ENCODE measurements around the gene ZEB1.

ZEB1 gene

GRCh38 chr10:31304291-31304970, 14.6 kb upstream of the ZEB1 start:
- no peak for TF ChIP-seq CTCF (IDR thresholded peaks at IDR 0.05; ENCODE audit: poor library complexity, severe bottlenecking)
- Histone ChIP-seq H3K4me3 (ENCODE audit: severe bottlenecking) (no peak overlapping the region), H3K27ac (ENCODE audit: poor library complexity, severe bottlenecking) (no peak overlapping the region), H3K4me1 (ENCODE audit: insufficient read depth, poor library complexity, severe bottlenecking) (no peaks in the 10 kb centered on the region), H3K36me3 (ENCODE audit: low read depth) (no peaks in the 10 kb centered on the region), H3K27me3 (ENCODE audit: insufficient read depth, poor library complexity, severe bottlenecking) (no peaks in the 10 kb centered on the region), H3K9me3 (ENCODE audit: severe bottlenecking) (no peaks in the 10 kb centered on the region)
- DNase-seq (ENCODE audit: low spot score) (no peak), ATAC-seq (ENCODE audit: low read depth) (no peak)

GRCh38 chr10:31313396-31313795, 5.6 kb upstream of the ZEB1 start:
- no peaks in the 10 kb centered on the region for H3K9me3 ChIP-seq (ENCODE audit: severe bottlenecking)
- no peaks in the 10 kb centered on the region for H3K36me3 ChIP-seq (ENCODE audit: low read depth)
- no peak for ATAC-seq (ENCODE audit: low read depth)
- no peak overlapping the region for H3K27ac ChIP-seq (ENCODE audit: poor library complexity, severe bottlenecking)
- DNase-seq (ENCODE audit: low spot score): no peak
- no peaks in the 10 kb centered on the region for H3K27me3 ChIP-seq (ENCODE audit: insufficient read depth, poor library complexity, severe bottlenecking)
- H3K4me3 ChIP-seq (ENCODE audit: severe bottlenecking): no peak overlapping the region
- peaks cover 8% of the 10 kb centered on the region for H3K4me1 ChIP-seq (ENCODE audit: insufficient read depth, poor library complexity, severe bottlenecking)
- TF ChIP-seq CTCF (IDR thresholded peaks at IDR 0.05; ENCODE audit: poor library complexity, severe bottlenecking): no peak

GRCh38 chr10:31314256-31315150, 4.5 kb upstream of the ZEB1 start:
- no peaks in the 10 kb centered on the region for H3K27me3 ChIP-seq (ENCODE audit: insufficient read depth, poor library complexity, severe bottlenecking)
- no peak for DNase-seq (ENCODE audit: low spot score)
- no peaks in the 10 kb centered on the region for H3K36me3 ChIP-seq (ENCODE audit: low read depth)
- H3K9me3 ChIP-seq (ENCODE audit: severe bottlenecking): no peaks in the 10 kb centered on the region
- no peak for ATAC-seq (ENCODE audit: low read depth)
- no peak overlapping the region for H3K27ac ChIP-seq (ENCODE audit: poor library complexity, severe bottlenecking)
- TF ChIP-seq CTCF (IDR thresholded peaks at IDR 0.05; ENCODE audit: poor library complexity, severe bottlenecking): no peak
- H3K4me1 ChIP-seq (ENCODE audit: insufficient read depth, poor library complexity, severe bottlenecking): peaks cover 8% of the 10 kb centered on the region
- H3K4me3 ChIP-seq (ENCODE audit: severe bottlenecking): no peak overlapping the region

GRCh38 chr10:31315453-31315852, 3.6 kb upstream of the ZEB1 start:
- H3K27ac ChIP-seq (ENCODE audit: poor library complexity, severe bottlenecking): no peak overlapping the region
- no peak for ATAC-seq (ENCODE audit: low read depth)
- no peak for DNase-seq (ENCODE audit: low spot score)
- H3K27me3 ChIP-seq (ENCODE audit: insufficient read depth, poor library complexity, severe bottlenecking): peaks cover 6% of the 10 kb centered on the region
- H3K9me3 ChIP-seq (ENCODE audit: severe bottlenecking): no peaks in the 10 kb centered on the region
- peaks cover 8% of the 10 kb centered on the region for H3K4me1 ChIP-seq (ENCODE audit: insufficient read depth, poor library complexity, severe bottlenecking)
- no peak for TF ChIP-seq CTCF (IDR thresholded peaks at IDR 0.05; ENCODE audit: poor library complexity, severe bottlenecking)
- H3K4me3 ChIP-seq (ENCODE audit: severe bottlenecking): no peak overlapping the region
- no peaks in the 10 kb centered on the region for H3K36me3 ChIP-seq (ENCODE audit: low read depth)

Data from RWPE2 (cell line).